ENCODE data around the gene NBEA.

Gene NBEA

GRCh38 chr13:35165205-35165604, 223.1 kb downstream of the NBEA start:
- Histone ChIP-seq H3K27ac (ENCODE audit: low read depth, low read length) (no peak overlapping the region), H2AFZ (ENCODE audit: insufficient read depth, low read length, poor library complexity) (no peak overlapping the region), H3K4me2 (ENCODE audit: low read length) (no peak overlapping the region), H3K9me3 (ENCODE audit: insufficient read depth, low read depth, low read length) (no peaks in the 10 kb centered on the region), H3K27me3 (ENCODE audit: insufficient read depth, low read length) (no peaks in the 10 kb centered on the region), H2AK5ac (ENCODE audit: low read length) (no peak overlapping the region), H2BK5ac (ENCODE audit: low read depth, low read length, poor library complexity) (no peak overlapping the region), H4K12ac (ENCODE audit: low read depth, low read length) (no peak overlapping the region), H3K4ac (ENCODE audit: low read depth, low read length) (no peak overlapping the region), H3K9ac (ENCODE audit: low read length) (no peak overlapping the region), H3K23ac (ENCODE audit: low read length) (no peak overlapping the region), H4K8ac (ENCODE audit: low read depth, low read length) (no peak overlapping the region), H3K4me3 (ENCODE audit: low read depth, low read length) (no peak overlapping the region), H2BK12ac (ENCODE audit: low read length) (no peak overlapping the region), H4K91ac (ENCODE audit: low read depth, low read length) (no peak overlapping the region), H3K79me1 (ENCODE audit: low read length) (no peaks in the 10 kb centered on the region), H3K4me1 (ENCODE audit: control insufficient read depth in 1 of 2, insufficient read depth in 2 of 2, low read length in 2 of 2) (no peaks in the 10 kb centered on the region), H3K79me2 (ENCODE audit: control insufficient read depth, insufficient read depth, low read length, poor library complexity) (no peaks in the 10 kb centered on the region), H3K36me3 (ENCODE audit: control insufficient read depth in 1 of 2, insufficient read depth in 2 of 2, low read length in 2 of 2) (no peaks in the 10 kb centered on the region), H3K18ac (ENCODE audit: low read length) (no peak overlapping the region), H3K14ac (ENCODE audit: low read length) (no peak overlapping the region), H2BK120ac (ENCODE audit: insufficient read depth, low read length, poor library complexity) (no peak overlapping the region)
- DNase-seq: no peak

GRCh38 chr13:35179494-35179893, 237.4 kb downstream of the NBEA start:
- H2BK5ac ChIP-seq (ENCODE audit: low read depth, low read length, poor library complexity): no peak overlapping the region
- no peak overlapping the region for H3K18ac ChIP-seq (ENCODE audit: low read length)
- no peak overlapping the region for H4K8ac ChIP-seq (ENCODE audit: low read depth, low read length)
- no peak overlapping the region for H3K14ac ChIP-seq (ENCODE audit: low read length)
- H3K9me3 ChIP-seq (ENCODE audit: insufficient read depth, low read depth, low read length): no peaks in the 10 kb centered on the region
- H2BK12ac ChIP-seq (ENCODE audit: low read length): no peak overlapping the region
- no peak overlapping the region for H3K4ac ChIP-seq (ENCODE audit: low read depth, low read length)
- H3K36me3 ChIP-seq (ENCODE audit: control insufficient read depth in 1 of 2, insufficient read depth in 2 of 2, low read length in 2 of 2): no peaks in the 10 kb centered on the region
- no peak overlapping the region for H2BK120ac ChIP-seq (ENCODE audit: insufficient read depth, low read length, poor library complexity)
- no peak overlapping the region for H4K12ac ChIP-seq (ENCODE audit: low read depth, low read length)
- H4K91ac ChIP-seq (ENCODE audit: low read depth, low read length): no peak overlapping the region
- H3K27me3 ChIP-seq (ENCODE audit: insufficient read depth, low read length): no peaks in the 10 kb centered on the region
- H3K79me2 ChIP-seq (ENCODE audit: control insufficient read depth, insufficient read depth, low read length, poor library complexity): no peaks in the 10 kb centered on the region
- H2AFZ ChIP-seq (ENCODE audit: insufficient read depth, low read length, poor library complexity): no peak overlapping the region
- H3K27ac ChIP-seq (ENCODE audit: low read depth, low read length): no peak overlapping the region
- H3K9ac ChIP-seq (ENCODE audit: low read length): no peak overlapping the region
- no CpG with 5 or more reads among the region's 2 CpGs for WGBS (ENCODE audit: extremely low coverage, insufficient coverage, insufficient read length)
- no peak overlapping the region for H3K4me3 ChIP-seq (ENCODE audit: low read depth, low read length)
- H3K4me2 ChIP-seq (ENCODE audit: low read length): no peak overlapping the region
- no peak overlapping the region for H2AK5ac ChIP-seq (ENCODE audit: low read length)
- H3K4me1 ChIP-seq (ENCODE audit: control insufficient read depth in 1 of 2, insufficient read depth in 2 of 2, low read length in 2 of 2): no peaks in the 10 kb centered on the region
- no peaks in the 10 kb centered on the region for H3K79me1 ChIP-seq (ENCODE audit: low read length)
- DNase-seq: no peak
- no peak overlapping the region for H3K23ac ChIP-seq (ENCODE audit: low read length)

- Histone ChIP-seq H3K4me2 (ENCODE audit: low read length) (no peak overlapping the region), H2BK5ac (ENCODE audit: low read depth, low read length, poor library complexity) (no peak overlapping the region), H3K23ac (ENCODE audit: low read length) (no peak overlapping the region), H2BK120ac (ENCODE audit: insufficient read depth, low read length, poor library complexity) (no peak overlapping the region), H3K36me3 (ENCODE audit: control insufficient read depth in 1 of 2, insufficient read depth in 2 of 2, low read length in 2 of 2) (no peaks in the 10 kb centered on the region), H3K79me2 (ENCODE audit: control insufficient read depth, insufficient read depth, low read length, poor library complexity) (no peaks in the 10 kb centered on the region), H3K4me1 (ENCODE audit: control insufficient read depth in 1 of 2, insufficient read depth in 2 of 2, low read length in 2 of 2) (no peaks in the 10 kb centered on the region), H2AFZ (ENCODE audit: insufficient read depth, low read length, poor library complexity) (no peak overlapping the region), H2BK12ac (ENCODE audit: low read length) (no peak overlapping the region), H3K4me3 (ENCODE audit: low read depth, low read length) (no peak overlapping the region), H3K14ac (ENCODE audit: low read length) (no peak overlapping the region), H3K9me3 (ENCODE audit: insufficient read depth, low read depth, low read length) (no peaks in the 10 kb centered on the region), H3K79me1 (ENCODE audit: low read length) (no peaks in the 10 kb centered on the region), H4K91ac (ENCODE audit: low read depth, low read length) (no peak overlapping the region), H2AK5ac (ENCODE audit: low read length) (no peak overlapping the region), H3K27me3 (ENCODE audit: insufficient read depth, low read length) (no peaks in the 10 kb centered on the region), H3K9ac (ENCODE audit: low read length) (no peak overlapping the region), H4K8ac (ENCODE audit: low read depth, low read length) (no peak overlapping the region), H4K12ac (ENCODE audit: low read depth, low read length) (no peak overlapping the region), H3K4ac (ENCODE audit: low read depth, low read length) (no peak overlapping the region), H3K18ac (ENCODE audit: low read length) (no peak overlapping the region), H3K27ac (ENCODE audit: low read depth, low read length) (no peak overlapping the region)
- no CpG with 5 or more reads among the region's 3 CpGs for WGBS (ENCODE audit: extremely low coverage, insufficient coverage, insufficient read length)
- DNase-seq: no peak
These were observed 238.0 kb downstream of the NBEA start for GRCh38 chr13:35179920-35180663.

- Histone ChIP-seq H2BK5ac (ENCODE audit: low read depth, low read length, poor library complexity) (no peak overlapping the region), H3K36me3 (ENCODE audit: control insufficient read depth in 1 of 2, insufficient read depth in 2 of 2, low read length in 2 of 2) (no peaks in the 10 kb centered on the region), H3K79me2 (ENCODE audit: control insufficient read depth, insufficient read depth, low read length, poor library complexity) (no peaks in the 10 kb centered on the region), H4K12ac (ENCODE audit: low read depth, low read length) (no peak overlapping the region), H3K4me2 (ENCODE audit: low read length) (no peak overlapping the region), H2BK120ac (ENCODE audit: insufficient read depth, low read length, poor library complexity) (no peak overlapping the region), H2AFZ (ENCODE audit: insufficient read depth, low read length, poor library complexity) (no peak overlapping the region), H3K79me1 (ENCODE audit: low read length) (no peaks in the 10 kb centered on the region), H3K9me3 (ENCODE audit: insufficient read depth, low read depth, low read length) (no peaks in the 10 kb centered on the region), H3K9ac (ENCODE audit: low read length) (no peak overlapping the region), H3K27me3 (ENCODE audit: insufficient read depth, low read length) (no peaks in the 10 kb centered on the region), H4K91ac (ENCODE audit: low read depth, low read length) (no peak overlapping the region), H3K18ac (ENCODE audit: low read length) (no peak overlapping the region), H3K4me3 (ENCODE audit: low read depth, low read length) (no peak overlapping the region), H3K27ac (ENCODE audit: low read depth, low read length) (no peak overlapping the region), H3K4me1 (ENCODE audit: control insufficient read depth in 1 of 2, insufficient read depth in 2 of 2, low read length in 2 of 2) (no peaks in the 10 kb centered on the region), H4K8ac (ENCODE audit: low read depth, low read length) (no peak overlapping the region), H3K23ac (ENCODE audit: low read length) (no peak overlapping the region), H3K4ac (ENCODE audit: low read depth, low read length) (no peak overlapping the region), H2BK12ac (ENCODE audit: low read length) (no peak overlapping the region), H3K14ac (ENCODE audit: low read length) (no peak overlapping the region), H2AK5ac (ENCODE audit: low read length) (no peak overlapping the region)
- no peak for DNase-seq
- WGBS (ENCODE audit: extremely low coverage, insufficient coverage, insufficient read length): no CpG with 5 or more reads among the region's 2 CpGs
These were observed 248.2 kb downstream of the NBEA start for GRCh38 chr13:35190241-35190640.
